WERI-Rb-1 (cell line): Measurements from ENCODE around the gene PRRT4.

Source experiments
- DNase-seq: peaks from one replicate; pipeline ENCODE4 v3.0.0-alpha.2; 2020
- H3K27ac ChIP-seq: fragments of 250-450 bp; sonication (Bioruptor Pico); 2 replicates; pipeline ENCODE4 v1.5.1; 2020; ENCODE audit warnings: mild to moderate bottlenecking, moderate library complexity
- H3K27me3 ChIP-seq: fragments of 250-450 bp; sonication (Bioruptor Pico); 2 replicates; pipeline ENCODE4 v1.5.1; 2021; ENCODE audit warnings: mild to moderate bottlenecking, low read depth, moderate library complexity; ENCODE audit not compliant: insufficient read depth, severe bottlenecking
- H3K36me3 ChIP-seq: fragments of 250-450 bp; sonication (Bioruptor Pico); 2 replicates; pipeline ENCODE4 v1.5.1; 2020; ENCODE audit warnings: mild to moderate bottlenecking, moderate library complexity
- H3K4me3 ChIP-seq: 2 replicates; pipeline ENCODE4 v1.5.1; 2011; ENCODE audit warnings: low read depth, mild to moderate bottlenecking, control low read depth, low read length
- H3K9me3 ChIP-seq: fragments of 250-450 bp; sonication (Bioruptor Pico); 2 replicates; pipeline ENCODE4 v1.5.1; 2021; ENCODE audit warnings: mild to moderate bottlenecking, moderate library complexity; ENCODE audit not compliant: severe bottlenecking
- CTCF ChIP-seq: IDR thresholded peaks from 2 replicates; pipeline ENCODE4 v1.5.1; 2011; ENCODE audit warnings: low read depth, mild to moderate bottlenecking, control low read depth, inconsistent platforms, low read length

Gene PRRT4

GRCh38 chr7:128303643-128304042, 57.8 kb downstream of the PRRT4 start:
- H3K36me3 ChIP-seq: peaks cover 31% of the 10 kb centered on the region
- no peaks in the 10 kb centered on the region for H3K9me3 ChIP-seq
- TF ChIP-seq CTCF: no peak

GRCh38 chr7:128303133-128303532, 58.4 kb downstream of the PRRT4 start:
- H3K27ac ChIP-seq: no peak overlapping the region
- peaks cover 26% of the 10 kb centered on the region for H3K36me3 ChIP-seq
- no peaks in the 10 kb centered on the region for H3K9me3 ChIP-seq
- no peak for TF ChIP-seq CTCF
- DNase-seq: no peak
- no peaks in the 10 kb centered on the region for H3K27me3 ChIP-seq
- H3K4me3 ChIP-seq: no peak overlapping the region

More at GRCh38 chr7:128303643-128304042, 57.8 kb downstream of the PRRT4 start:
- no peaks in the 10 kb centered on the region for H3K27me3 ChIP-seq
- no peak overlapping the region for H3K27ac ChIP-seq
- DNase-seq: no peak
- H3K4me3 ChIP-seq: no peak overlapping the region

- no peaks in the 10 kb centered on the region for H3K27me3 ChIP-seq
- DNase-seq: no peak
- H3K27ac ChIP-seq: no peak overlapping the region
- H3K9me3 ChIP-seq: no peaks in the 10 kb centered on the region
- no peak for TF ChIP-seq CTCF
- peaks cover 18% of the 10 kb centered on the region for H3K36me3 ChIP-seq
- no peak overlapping the region for H3K4me3 ChIP-seq
Observed at GRCh38 chr7:128302139-128302538, 59.4 kb downstream of the PRRT4 start.
